Astrocyte of the spinal cord (primary cell): ENCODE results near the gene ZCCHC12.

Experiments used
- DNase-seq: peaks from one replicate; pipeline ENCODE4 v3.0.0; 2011; ENCODE audit warnings: low read depth, low spot score
- H3K4me3 ChIP-seq: 2 replicates; pipeline ENCODE4 v1.5.1; 2011; ENCODE audit warnings: low read depth, mild to moderate bottlenecking, low read length, moderate library complexity
- in situ Hi-C: cut with HindIII; loops from 2 replicates; pipeline ENCODE4 v1.10.0; 2017; ENCODE audit warnings: low sequenced_read_pairs
- TF ChIP-seq, protein P1 (sequence below): IDR thresholded peaks from 2 replicates; pipeline ENCODE4 v1.5.1; 2012; ENCODE audit warnings: low read depth, mild to moderate bottlenecking, low read length, inconsistent platforms

Gene ZCCHC12

DNA sequence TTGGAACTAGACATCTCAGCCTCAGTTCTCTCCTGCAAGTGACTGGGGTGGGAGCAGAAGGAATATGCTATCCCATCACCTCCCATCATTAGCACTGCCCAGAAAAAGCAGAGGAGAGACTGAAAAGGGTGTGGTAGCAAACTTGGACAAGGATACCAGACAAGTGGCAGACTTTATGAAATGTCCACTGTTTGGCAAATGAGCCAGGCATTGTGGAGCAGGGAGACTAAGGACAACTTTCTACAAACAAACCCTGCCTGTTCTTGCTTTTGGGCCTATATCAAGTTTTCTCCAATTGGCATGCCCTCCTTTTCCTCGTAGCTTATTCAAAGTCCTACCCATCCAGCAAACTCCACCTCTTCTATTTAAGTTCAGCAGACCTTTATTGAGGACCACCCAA, 41.6 kb downstream of the ZCCHC12 start:
- no peak for DNase-seq
- in situ Hi-C loops, result no loop called here

DNA sequence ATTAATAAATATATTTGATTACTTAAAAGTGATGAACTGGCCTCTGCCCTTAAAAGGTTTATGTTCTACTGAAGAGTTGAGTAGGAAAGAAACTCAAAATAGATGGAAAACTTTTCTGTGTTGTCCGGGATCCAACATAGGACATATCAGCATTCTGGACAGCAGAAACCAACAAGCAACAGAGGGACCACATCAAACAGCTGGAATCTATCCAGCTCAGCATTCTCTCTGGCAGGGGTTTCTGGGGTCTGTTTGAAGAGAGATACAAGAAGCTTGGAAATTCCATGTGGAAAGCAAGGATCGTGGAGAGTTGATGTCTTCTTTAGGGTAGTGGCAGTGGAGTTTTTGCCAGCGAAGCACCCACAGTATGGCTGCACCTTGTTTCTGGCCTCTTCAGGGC, 43.6 kb downstream of the ZCCHC12 start:
- TF ChIP-seq, protein P1, sequence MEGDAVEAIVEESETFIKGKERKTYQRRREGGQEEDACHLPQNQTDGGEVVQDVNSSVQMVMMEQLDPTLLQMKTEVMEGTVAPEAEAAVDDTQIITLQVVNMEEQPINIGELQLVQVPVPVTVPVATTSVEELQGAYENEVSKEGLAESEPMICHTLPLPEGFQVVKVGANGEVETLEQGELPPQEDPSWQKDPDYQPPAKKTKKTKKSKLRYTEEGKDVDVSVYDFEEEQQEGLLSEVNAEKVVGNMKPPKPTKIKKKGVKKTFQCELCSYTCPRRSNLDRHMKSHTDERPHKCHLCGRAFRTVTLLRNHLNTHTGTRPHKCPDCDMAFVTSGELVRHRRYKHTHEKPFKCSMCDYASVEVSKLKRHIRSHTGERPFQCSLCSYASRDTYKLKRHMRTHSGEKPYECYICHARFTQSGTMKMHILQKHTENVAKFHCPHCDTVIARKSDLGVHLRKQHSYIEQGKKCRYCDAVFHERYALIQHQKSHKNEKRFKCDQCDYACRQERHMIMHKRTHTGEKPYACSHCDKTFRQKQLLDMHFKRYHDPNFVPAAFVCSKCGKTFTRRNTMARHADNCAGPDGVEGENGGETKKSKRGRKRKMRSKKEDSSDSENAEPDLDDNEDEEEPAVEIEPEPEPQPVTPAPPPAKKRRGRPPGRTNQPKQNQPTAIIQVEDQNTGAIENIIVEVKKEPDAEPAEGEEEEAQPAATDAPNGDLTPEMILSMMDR, result no peak
- in situ Hi-C loops, result no loop called here

More for the DNA sequence above, 41.6 kb downstream of the ZCCHC12 start:
- TF ChIP-seq, protein P1, result no peak
- no peak overlapping the region for H3K4me3 ChIP-seq

DNA sequence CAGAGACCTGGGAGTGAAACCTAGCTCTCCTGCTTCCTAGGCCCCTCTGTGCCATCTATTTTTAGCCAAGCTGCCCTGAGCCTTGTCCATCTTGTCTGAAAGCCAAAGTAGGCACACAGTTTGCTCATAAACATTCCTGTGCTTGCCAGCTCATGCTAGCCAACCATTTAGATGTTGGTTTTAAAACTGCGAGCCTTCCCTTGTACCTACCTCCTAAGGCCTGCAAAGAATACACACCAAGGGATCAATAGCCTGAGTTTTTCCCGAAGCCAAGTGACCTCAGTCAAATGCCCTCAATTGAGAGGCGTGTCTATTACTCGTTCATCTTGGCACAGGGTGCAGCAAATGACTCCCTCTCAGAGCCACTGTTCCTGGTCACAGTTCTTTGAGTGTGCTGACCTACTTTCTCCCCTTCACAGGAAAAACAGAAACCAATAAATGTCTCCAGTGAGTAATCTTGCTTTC, 48.5 kb downstream of the ZCCHC12 start:
- TF ChIP-seq, protein P1, result no peak
- no peak overlapping the region for H3K4me3 ChIP-seq
- in situ Hi-C loops, result no loop called here
- no peak for DNase-seq

More for the DNA sequence above, 43.6 kb downstream of the ZCCHC12 start:
- DNase-seq, result no peak
- H3K4me3 ChIP-seq, result no peak overlapping the region
